ENCODE data around the gene RAD23B.

DNA sequence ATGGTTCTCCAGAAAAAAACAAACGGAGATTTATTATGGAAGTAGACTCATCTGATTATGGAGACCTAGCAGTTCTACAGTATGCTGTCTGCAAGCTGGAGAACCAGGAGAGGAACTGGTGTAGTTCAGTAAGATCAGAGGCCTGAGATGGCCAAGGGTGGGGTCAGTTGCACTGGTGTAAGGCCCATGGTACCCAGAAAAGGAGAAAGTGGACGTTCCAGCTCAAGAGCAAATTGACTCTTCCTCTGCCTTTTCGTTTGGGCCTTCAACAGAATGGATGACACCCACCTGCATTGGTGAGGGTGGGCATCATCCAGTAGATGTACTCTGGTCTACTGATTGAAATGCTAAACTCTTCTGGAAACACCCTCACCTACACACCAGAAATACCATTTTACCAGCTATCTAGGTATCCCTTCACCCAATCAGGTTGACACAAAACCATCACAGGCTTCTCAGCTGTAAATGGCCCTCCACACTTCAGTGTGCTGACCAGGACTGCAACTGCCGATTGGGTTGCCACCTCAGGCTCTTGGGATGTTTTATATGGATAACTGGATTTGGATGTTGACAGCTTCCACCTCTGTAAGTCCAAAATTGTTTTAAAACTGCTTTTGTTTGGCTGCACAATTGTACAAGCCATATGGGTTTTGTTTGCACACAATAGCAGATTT is 51.2 kb downstream of the RAD23B start:
- no peak for TF ChIP-seq EZH2 (IDR thresholded peaks at IDR 0.05; ENCODE audit: insufficient read depth, low read length)
- TF ChIP-seq, protein P1, sequence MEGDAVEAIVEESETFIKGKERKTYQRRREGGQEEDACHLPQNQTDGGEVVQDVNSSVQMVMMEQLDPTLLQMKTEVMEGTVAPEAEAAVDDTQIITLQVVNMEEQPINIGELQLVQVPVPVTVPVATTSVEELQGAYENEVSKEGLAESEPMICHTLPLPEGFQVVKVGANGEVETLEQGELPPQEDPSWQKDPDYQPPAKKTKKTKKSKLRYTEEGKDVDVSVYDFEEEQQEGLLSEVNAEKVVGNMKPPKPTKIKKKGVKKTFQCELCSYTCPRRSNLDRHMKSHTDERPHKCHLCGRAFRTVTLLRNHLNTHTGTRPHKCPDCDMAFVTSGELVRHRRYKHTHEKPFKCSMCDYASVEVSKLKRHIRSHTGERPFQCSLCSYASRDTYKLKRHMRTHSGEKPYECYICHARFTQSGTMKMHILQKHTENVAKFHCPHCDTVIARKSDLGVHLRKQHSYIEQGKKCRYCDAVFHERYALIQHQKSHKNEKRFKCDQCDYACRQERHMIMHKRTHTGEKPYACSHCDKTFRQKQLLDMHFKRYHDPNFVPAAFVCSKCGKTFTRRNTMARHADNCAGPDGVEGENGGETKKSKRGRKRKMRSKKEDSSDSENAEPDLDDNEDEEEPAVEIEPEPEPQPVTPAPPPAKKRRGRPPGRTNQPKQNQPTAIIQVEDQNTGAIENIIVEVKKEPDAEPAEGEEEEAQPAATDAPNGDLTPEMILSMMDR (IDR thresholded peaks at IDR 0.05; ENCODE audit: insufficient read depth, low read depth, low read length), result no peak
